Liver (tissue), 3 donors: ENCODE measurements around the gene CD9.

Experiments used
- HNF4A ChIP-seq, 2 donors: conservative IDR thresholded peaks; 2 replicates each; pipeline ENCODE4 v1.6.1; 2016; ENCODE audit warnings: antibody characterized with exemption in 2 of 2, mild to moderate bottlenecking in 2 of 2
- NR2F2 ChIP-seq: IDR thresholded peaks from 2 replicates; pipeline ENCODE4 v1.6.1; 2016; ENCODE audit warnings: antibody characterized with exemption
- TF ChIP-seq, protein P1 (sequence below): fragments of 150-350 bp; IDR thresholded peaks from 2 replicates; pipeline ENCODE4 v1.5.1; 2017; ENCODE audit warnings: improper control_type of control experiment, low read depth, low read length; ENCODE audit not compliant: missing input control
- TF ChIP-seq, protein P2 (sequence below): IDR thresholded peaks from 2 replicates; pipeline ENCODE4 v1.6.1; 2016; ENCODE audit warnings: antibody characterized with exemption, mild to moderate bottlenecking
- TF ChIP-seq, protein P3 (sequence below): IDR thresholded peaks from 2 replicates; pipeline ENCODE4 v1.6.1; 2016; ENCODE audit warnings: antibody characterized with exemption
- donor health status: healthy.
- donor health status: healthy.

DNA sequence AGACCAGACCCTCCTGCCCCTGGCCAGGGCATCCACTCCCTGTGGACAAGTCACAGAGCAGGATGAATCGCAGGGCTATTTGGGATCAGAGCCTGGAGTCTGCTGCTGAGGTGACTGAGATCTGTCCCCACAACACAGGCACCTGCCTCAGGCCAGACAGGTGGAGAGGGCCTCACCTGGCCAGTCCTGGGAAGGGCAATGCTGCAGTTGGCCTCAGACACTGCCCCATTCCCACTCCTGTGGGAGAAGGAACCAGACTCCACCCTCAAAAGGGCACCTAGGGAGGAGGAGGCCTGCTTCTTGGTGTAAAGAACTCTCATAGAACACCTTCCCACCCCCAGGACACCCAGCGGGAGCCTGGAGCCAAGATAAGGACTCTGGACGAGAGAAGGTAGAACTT lies 62.0 kb downstream of the CD9 start:
- TF ChIP-seq, protein P1, sequence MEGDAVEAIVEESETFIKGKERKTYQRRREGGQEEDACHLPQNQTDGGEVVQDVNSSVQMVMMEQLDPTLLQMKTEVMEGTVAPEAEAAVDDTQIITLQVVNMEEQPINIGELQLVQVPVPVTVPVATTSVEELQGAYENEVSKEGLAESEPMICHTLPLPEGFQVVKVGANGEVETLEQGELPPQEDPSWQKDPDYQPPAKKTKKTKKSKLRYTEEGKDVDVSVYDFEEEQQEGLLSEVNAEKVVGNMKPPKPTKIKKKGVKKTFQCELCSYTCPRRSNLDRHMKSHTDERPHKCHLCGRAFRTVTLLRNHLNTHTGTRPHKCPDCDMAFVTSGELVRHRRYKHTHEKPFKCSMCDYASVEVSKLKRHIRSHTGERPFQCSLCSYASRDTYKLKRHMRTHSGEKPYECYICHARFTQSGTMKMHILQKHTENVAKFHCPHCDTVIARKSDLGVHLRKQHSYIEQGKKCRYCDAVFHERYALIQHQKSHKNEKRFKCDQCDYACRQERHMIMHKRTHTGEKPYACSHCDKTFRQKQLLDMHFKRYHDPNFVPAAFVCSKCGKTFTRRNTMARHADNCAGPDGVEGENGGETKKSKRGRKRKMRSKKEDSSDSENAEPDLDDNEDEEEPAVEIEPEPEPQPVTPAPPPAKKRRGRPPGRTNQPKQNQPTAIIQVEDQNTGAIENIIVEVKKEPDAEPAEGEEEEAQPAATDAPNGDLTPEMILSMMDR, result no peak
- TF ChIP-seq HNF4A (conservative IDR thresholded peaks at IDR 0.05), result no peak
- TF ChIP-seq, protein P2, sequence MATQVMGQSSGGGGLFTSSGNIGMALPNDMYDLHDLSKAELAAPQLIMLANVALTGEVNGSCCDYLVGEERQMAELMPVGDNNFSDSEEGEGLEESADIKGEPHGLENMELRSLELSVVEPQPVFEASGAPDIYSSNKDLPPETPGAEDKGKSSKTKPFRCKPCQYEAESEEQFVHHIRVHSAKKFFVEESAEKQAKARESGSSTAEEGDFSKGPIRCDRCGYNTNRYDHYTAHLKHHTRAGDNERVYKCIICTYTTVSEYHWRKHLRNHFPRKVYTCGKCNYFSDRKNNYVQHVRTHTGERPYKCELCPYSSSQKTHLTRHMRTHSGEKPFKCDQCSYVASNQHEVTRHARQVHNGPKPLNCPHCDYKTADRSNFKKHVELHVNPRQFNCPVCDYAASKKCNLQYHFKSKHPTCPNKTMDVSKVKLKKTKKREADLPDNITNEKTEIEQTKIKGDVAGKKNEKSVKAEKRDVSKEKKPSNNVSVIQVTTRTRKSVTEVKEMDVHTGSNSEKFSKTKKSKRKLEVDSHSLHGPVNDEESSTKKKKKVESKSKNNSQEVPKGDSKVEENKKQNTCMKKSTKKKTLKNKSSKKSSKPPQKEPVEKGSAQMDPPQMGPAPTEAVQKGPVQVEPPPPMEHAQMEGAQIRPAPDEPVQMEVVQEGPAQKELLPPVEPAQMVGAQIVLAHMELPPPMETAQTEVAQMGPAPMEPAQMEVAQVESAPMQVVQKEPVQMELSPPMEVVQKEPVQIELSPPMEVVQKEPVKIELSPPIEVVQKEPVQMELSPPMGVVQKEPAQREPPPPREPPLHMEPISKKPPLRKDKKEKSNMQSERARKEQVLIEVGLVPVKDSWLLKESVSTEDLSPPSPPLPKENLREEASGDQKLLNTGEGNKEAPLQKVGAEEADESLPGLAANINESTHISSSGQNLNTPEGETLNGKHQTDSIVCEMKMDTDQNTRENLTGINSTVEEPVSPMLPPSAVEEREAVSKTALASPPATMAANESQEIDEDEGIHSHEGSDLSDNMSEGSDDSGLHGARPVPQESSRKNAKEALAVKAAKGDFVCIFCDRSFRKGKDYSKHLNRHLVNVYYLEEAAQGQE, result no peak
- TF ChIP-seq, protein P3, sequence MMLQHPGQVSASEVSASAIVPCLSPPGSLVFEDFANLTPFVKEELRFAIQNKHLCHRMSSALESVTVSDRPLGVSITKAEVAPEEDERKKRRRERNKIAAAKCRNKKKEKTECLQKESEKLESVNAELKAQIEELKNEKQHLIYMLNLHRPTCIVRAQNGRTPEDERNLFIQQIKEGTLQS, result no peak
- TF ChIP-seq NR2F2, result no peak
